Breast epithelium (tissue), 4 donors: ENCODE results near the gene PLA2G15. TPM values are rescaled to one million over a fixed set of nuclear protein-coding genes. Genes with fewer than 3 reads are reported as not detected.

Experiments
- DNase-seq, 2 donors: peaks; one replicate each; pipeline ENCODE4 v3.0.0-alpha.2; 2019; ENCODE audit warnings: low spot score in 2 of 2
- H3K27ac ChIP-seq, 2 donors: fragments of 200-600 bp; sonication (generic) in 1 of 2; one replicate each; pipeline ENCODE4 v1.5.1; 2016 to 2019; ENCODE audit warnings: mild to moderate bottlenecking in 1 of 2
- H3K27me3 ChIP-seq, 2 donors: fragments of 200-600 bp; sonication (generic) in 1 of 2; one replicate each; pipeline versions ENCODE4 v1.5.1 to v1.6.0; 2017 to 2019; ENCODE audit warnings: control low read depth in 1 of 2, mild to moderate bottlenecking in 1 of 2
- H3K36me3 ChIP-seq: fragments of 200-600 bp; one replicate; pipeline ENCODE4 v1.5.1; 2019
- H3K4me1 ChIP-seq, 2 donors: fragments of 200-600 bp; sonication (generic); one replicate each; pipeline ENCODE4 v1.5.1; 2016 to 2019; ENCODE audit warnings: control low read depth in 1 of 2
- H3K4me3 ChIP-seq, 3 donors: fragments of 200-600 bp; sonication (generic); 1 replicate in 2 of 3; 2 replicates in 1 of 3; pipeline ENCODE4 v1.5.1; 2016 to 2019; ENCODE audit warnings: mild to moderate bottlenecking in 3 of 3, moderate library complexity in 2 of 3
- H3K9me3 ChIP-seq, 2 donors: fragments of 200-600 bp; sonication (generic) in 1 of 2; one replicate each; pipeline ENCODE4 v1.5.1; 2016 to 2019; ENCODE audit warnings: control low read depth in 1 of 2
- POLR2A ChIP-seq: fragments of 450-650 bp; IDR thresholded peaks from one replicate; pipeline ENCODE4 v1.6.1; 2016; ENCODE audit warnings: antibody characterized with exemption, mild to moderate bottlenecking, moderate library complexity
- POLR2AphosphoS5 ChIP-seq, 3 donors: sonication (generic); formaldehyde crosslinking; IDR thresholded peaks; one replicate each; pipeline ENCODE4 v1.6.1; 2017; ENCODE audit warnings: antibody characterized with exemption in 3 of 3
- intact Hi-C: fragments of 100-400 bp; cut with DNase I; formaldehyde crosslinking; loops from one replicate; pipeline ENCODE4 v1.15.1; 2023; ENCODE audit warnings: low total_unique reads
- total RNA-seq, 3 donors: library from RNA; depleted of rRNA; stranded (reverse); fragments of >200 nt; gene quantifications; one replicate each; pipeline ENCODE4 v1.1.0, GENCODE V29; 2016
- TF ChIP-seq, protein P1 (sequence below), 3 donors: fragments of 450-650 bp; IDR thresholded peaks; one replicate each; pipeline ENCODE4 v1.5.1; 2016 to 2017; ENCODE audit warnings: antibody characterized with exemption in 3 of 3, mild to moderate bottlenecking in 3 of 3, moderate library complexity in 3 of 3

Gene PLA2G15
- total RNA-seq, 3 donors from 2014 or later = 15.4 to 34.7 (median 19.8) TPM

DNA sequence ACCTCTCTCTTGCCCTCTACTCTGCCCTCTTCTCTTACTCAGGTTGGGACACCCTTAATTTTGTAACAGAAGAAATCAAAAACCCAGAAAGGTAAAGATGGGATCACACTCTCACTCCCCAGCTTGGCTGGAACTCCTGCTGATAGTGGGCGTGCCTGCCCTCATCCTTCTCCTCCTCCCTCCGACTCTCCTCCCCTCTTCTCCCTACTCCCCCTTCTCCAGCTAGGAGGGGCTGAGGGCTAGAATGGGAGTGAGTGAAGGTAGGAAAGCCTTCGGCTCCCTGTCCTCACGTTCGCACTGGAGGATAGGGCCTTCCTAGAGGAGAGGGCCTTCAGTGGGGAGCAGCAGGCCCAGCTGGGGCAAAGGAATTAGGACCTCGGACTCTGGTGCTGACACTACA, 45.3 kb downstream of the PLA2G15 start:
- intact Hi-C loops = no loop called here
- DNase-seq = no peak
- H3K4me1 ChIP-seq = peaks cover 0 to 13% of the 10 kb centered on the region in 2 donors
- H3K36me3 ChIP-seq = no peaks in the 10 kb centered on the region
- no peaks in the 10 kb centered on the region for H3K9me3 ChIP-seq
- TF ChIP-seq POLR2A = no peak
- no peak for TF ChIP-seq POLR2AphosphoS5 (IDR thresholded peaks at IDR 0.05)
- TF ChIP-seq, protein P1, sequence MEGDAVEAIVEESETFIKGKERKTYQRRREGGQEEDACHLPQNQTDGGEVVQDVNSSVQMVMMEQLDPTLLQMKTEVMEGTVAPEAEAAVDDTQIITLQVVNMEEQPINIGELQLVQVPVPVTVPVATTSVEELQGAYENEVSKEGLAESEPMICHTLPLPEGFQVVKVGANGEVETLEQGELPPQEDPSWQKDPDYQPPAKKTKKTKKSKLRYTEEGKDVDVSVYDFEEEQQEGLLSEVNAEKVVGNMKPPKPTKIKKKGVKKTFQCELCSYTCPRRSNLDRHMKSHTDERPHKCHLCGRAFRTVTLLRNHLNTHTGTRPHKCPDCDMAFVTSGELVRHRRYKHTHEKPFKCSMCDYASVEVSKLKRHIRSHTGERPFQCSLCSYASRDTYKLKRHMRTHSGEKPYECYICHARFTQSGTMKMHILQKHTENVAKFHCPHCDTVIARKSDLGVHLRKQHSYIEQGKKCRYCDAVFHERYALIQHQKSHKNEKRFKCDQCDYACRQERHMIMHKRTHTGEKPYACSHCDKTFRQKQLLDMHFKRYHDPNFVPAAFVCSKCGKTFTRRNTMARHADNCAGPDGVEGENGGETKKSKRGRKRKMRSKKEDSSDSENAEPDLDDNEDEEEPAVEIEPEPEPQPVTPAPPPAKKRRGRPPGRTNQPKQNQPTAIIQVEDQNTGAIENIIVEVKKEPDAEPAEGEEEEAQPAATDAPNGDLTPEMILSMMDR (IDR thresholded peaks at IDR 0.05) = no peak
- no peak overlapping the region for H3K4me3 ChIP-seq
- H3K27me3 ChIP-seq = no peaks in the 10 kb centered on the region
- H3K27ac ChIP-seq = peak overlapping the region; percentile 54 to 77

DNA sequence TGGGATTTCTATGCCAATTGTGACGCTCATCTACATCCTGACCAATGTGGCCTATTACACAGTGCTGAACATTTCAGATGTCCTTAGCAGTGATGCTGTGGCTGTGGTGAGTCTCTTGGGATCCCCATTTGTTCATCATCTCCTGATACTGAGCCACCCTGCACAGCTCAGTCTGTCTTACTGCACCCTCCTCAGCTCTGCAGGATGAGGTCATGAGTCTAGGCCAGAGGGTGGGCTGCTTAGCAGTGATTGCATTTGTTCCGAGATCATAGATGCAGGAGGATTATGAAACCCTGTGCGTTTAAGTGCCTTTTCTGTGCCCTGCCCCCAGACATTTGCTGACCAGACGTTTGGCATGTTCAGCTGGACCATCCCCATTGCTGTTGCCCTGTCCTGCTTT, 46.1 kb downstream of the PLA2G15 start:
- intact Hi-C loops = no loop called here
- Histone ChIP-seq H3K9me3 (no peaks in the 10 kb centered on the region), H3K4me3 (no peak overlapping the region), H3K27me3 (no peaks in the 10 kb centered on the region), H3K4me1 (peaks cover 0 to 13% of the 10 kb centered on the region in 2 donors), H3K36me3 (no peaks in the 10 kb centered on the region), H3K27ac (peak overlapping the region in 1 of 2 donors; percentile 77)
- TF ChIP-seq, protein P1 (IDR thresholded peaks at IDR 0.05) = no peak
- TF ChIP-seq POLR2A (no peak), POLR2AphosphoS5 (IDR thresholded peaks at IDR 0.05) (peak in 1 of 3 donors; percentile 47)
- no peak for DNase-seq

DNA sequence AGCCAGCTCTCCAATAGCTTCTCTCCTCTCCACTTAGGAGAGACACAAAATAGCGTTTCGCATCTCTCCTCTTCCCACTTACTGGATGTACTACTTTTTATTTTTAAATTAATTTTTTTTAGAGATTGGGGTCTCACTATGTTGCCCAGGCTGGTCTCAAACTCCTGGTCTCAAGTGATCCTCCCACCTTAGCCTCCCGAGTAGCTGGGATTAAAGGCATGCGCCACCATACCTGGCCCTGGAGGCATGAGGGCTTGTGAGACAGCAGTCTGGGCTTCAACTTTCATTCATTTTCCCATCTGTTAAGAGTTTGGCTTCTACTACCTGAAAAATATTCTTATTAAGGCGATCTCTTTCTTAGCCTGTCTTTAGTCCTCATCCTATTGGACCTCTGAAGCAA, 47.3 kb downstream of the PLA2G15 start:
- Histone ChIP-seq H3K27ac (no peak overlapping the region), H3K9me3 (no peaks in the 10 kb centered on the region), H3K27me3 (no peaks in the 10 kb centered on the region), H3K4me3 (no peak overlapping the region), H3K4me1 (peaks cover 0 to 11% of the 10 kb centered on the region in 2 donors), H3K36me3 (no peaks in the 10 kb centered on the region)
- intact Hi-C loops = no loop called here
- TF ChIP-seq, protein P1 (IDR thresholded peaks at IDR 0.05) = no peak
- TF ChIP-seq POLR2AphosphoS5 (IDR thresholded peaks at IDR 0.05) (no peak), POLR2A (no peak)
- no peak for DNase-seq

DNA sequence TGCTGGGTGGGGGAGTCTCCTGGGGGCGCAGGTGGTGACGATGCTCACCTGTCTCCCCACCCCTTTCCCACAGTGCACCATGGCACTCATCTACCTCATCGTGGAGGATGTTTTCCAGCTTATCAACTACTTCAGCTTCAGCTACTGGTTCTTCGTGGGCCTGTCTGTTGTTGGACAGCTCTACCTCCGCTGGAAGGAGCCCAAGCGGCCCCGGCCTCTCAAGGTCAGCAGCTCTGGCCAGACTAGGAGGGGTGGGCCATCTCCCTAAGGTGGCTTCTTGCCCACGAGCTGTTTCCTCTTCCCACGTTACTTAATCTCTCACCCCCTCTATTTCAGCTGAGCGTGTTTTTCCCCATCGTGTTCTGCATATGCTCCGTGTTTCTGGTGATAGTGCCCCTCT, 51.1 kb downstream of the PLA2G15 start:
- H3K27ac ChIP-seq = peak overlapping the region in 1 of 2 donors; percentile 25

DNA sequence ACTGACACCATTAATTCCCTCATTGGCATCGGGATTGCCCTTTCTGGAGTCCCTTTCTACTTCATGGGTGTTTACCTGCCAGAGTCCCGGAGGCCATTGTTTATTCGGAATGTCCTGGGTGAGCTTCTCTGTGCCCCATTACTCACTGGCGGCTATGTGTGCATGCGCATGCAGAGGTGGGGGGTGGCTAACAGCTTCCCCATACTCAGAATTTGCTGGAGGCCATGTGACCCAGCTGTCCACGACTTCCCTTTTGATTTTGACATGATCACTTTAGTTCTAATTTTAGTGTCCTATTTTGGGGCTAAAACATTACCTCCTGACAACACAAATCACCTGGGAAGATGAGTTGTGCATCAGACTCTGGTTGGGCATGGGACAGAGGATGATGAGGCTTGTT, 51.5 kb downstream of the PLA2G15 start:
- Histone ChIP-seq H3K4me1 (no peaks in the 10 kb centered on the region), H3K27ac (peak overlapping the region in 1 of 2 donors; percentile 25), H3K9me3 (no peaks in the 10 kb centered on the region), H3K4me3 (no peak overlapping the region), H3K36me3 (peaks cover 4% of the 10 kb centered on the region), H3K27me3 (no peaks in the 10 kb centered on the region)
- intact Hi-C loops = no loop called here
- TF ChIP-seq POLR2A (no peak), POLR2AphosphoS5 (IDR thresholded peaks at IDR 0.05) (no peak)
- TF ChIP-seq, protein P1 (IDR thresholded peaks at IDR 0.05) = no peak
- no peak for DNase-seq

More for the DNA sequence above, 51.1 kb downstream of the PLA2G15 start:
- H3K36me3 ChIP-seq = peaks cover 2% of the 10 kb centered on the region
- H3K4me1 ChIP-seq = no peaks in the 10 kb centered on the region
- intact Hi-C loops = no loop called here
- H3K27me3 ChIP-seq = no peaks in the 10 kb centered on the region
- no peaks in the 10 kb centered on the region for H3K9me3 ChIP-seq
- DNase-seq = no peak
- no peak overlapping the region for H3K4me3 ChIP-seq
- no peak for TF ChIP-seq POLR2AphosphoS5 (IDR thresholded peaks at IDR 0.05)
- TF ChIP-seq POLR2A = no peak
- TF ChIP-seq, protein P1 (IDR thresholded peaks at IDR 0.05) = no peak
